ENCODE data around the gene AGK.

The AGK gene

GRCh38 chr7:141696348-141696747 is 145.1 kb downstream of the AGK start:
- H3K4me3 ChIP-seq (ENCODE audit: low read depth, low read length): no peak overlapping the region

GRCh38 chr7:141697211-141697871 is 146.1 kb downstream of the AGK start:
- DNase-seq (ENCODE audit: low read depth): no peak
- no peak overlapping the region for H3K4me3 ChIP-seq (ENCODE audit: low read depth, low read length)
- TF ChIP-seq POLR2A (IDR thresholded peaks at IDR 0.05; ENCODE audit: extremely low read depth, insufficient read length): no peak
- no peak for TF ChIP-seq MYC (IDR thresholded peaks at IDR 0.05; ENCODE audit: low read depth, low read length)
- TF ChIP-seq, protein P1, sequence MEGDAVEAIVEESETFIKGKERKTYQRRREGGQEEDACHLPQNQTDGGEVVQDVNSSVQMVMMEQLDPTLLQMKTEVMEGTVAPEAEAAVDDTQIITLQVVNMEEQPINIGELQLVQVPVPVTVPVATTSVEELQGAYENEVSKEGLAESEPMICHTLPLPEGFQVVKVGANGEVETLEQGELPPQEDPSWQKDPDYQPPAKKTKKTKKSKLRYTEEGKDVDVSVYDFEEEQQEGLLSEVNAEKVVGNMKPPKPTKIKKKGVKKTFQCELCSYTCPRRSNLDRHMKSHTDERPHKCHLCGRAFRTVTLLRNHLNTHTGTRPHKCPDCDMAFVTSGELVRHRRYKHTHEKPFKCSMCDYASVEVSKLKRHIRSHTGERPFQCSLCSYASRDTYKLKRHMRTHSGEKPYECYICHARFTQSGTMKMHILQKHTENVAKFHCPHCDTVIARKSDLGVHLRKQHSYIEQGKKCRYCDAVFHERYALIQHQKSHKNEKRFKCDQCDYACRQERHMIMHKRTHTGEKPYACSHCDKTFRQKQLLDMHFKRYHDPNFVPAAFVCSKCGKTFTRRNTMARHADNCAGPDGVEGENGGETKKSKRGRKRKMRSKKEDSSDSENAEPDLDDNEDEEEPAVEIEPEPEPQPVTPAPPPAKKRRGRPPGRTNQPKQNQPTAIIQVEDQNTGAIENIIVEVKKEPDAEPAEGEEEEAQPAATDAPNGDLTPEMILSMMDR (IDR thresholded peaks at IDR 0.05; ENCODE audit: low read depth, low read length): no peak
- no peak for TF ChIP-seq MAX (IDR thresholded peaks at IDR 0.05; ENCODE audit: low read depth, low read length)

More at GRCh38 chr7:141696348-141696747, 145.1 kb downstream of the AGK start:
- DNase-seq (ENCODE audit: low read depth): no peak
- TF ChIP-seq POLR2A (IDR thresholded peaks at IDR 0.05; ENCODE audit: extremely low read depth, insufficient read length) (no peak), MAX (IDR thresholded peaks at IDR 0.05; ENCODE audit: low read depth, low read length) (no peak), MYC (IDR thresholded peaks at IDR 0.05; ENCODE audit: low read depth, low read length) (no peak)
- TF ChIP-seq, protein P1 (IDR thresholded peaks at IDR 0.05; ENCODE audit: low read depth, low read length): no peak

GRCh38 chr7:141698247-141699015 is 147.2 kb downstream of the AGK start:
- H3K4me3 ChIP-seq (ENCODE audit: low read depth, low read length): no peak overlapping the region
- TF ChIP-seq MAX (IDR thresholded peaks at IDR 0.05; ENCODE audit: low read depth, low read length) (no peak), MYC (IDR thresholded peaks at IDR 0.05; ENCODE audit: low read depth, low read length) (no peak), POLR2A (IDR thresholded peaks at IDR 0.05; ENCODE audit: extremely low read depth, insufficient read length) (no peak)
- TF ChIP-seq, protein P1 (IDR thresholded peaks at IDR 0.05; ENCODE audit: low read depth, low read length): no peak
- peak; percentile 40 for DNase-seq (ENCODE audit: low read depth)

DNA sequence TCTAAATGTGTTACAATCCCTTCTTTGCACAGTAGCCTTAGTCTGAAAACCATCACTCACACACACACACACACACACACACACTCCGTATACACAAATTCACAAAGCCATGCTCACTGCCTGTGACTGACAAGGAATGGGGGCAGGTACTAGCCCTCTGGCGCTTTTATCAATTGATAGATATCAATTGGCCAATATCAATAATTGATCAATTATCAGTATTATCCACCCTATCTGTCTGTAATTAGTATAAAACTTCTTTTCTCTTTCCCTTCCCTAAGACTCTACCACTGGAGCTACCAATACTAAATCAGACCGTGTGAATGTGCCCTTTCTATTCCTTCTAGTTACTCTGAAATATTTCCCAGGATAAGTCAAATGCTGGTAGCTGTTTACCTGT is 148.7 kb downstream of the AGK start:
- TF ChIP-seq, protein P1 (IDR thresholded peaks at IDR 0.05; ENCODE audit: low read depth, low read length): no peak
- TF ChIP-seq MAX (IDR thresholded peaks at IDR 0.05; ENCODE audit: low read depth, low read length) (no peak), POLR2A (IDR thresholded peaks at IDR 0.05; ENCODE audit: extremely low read depth, insufficient read length) (no peak), MYC (IDR thresholded peaks at IDR 0.05; ENCODE audit: low read depth, low read length) (no peak)
- no peak for DNase-seq (ENCODE audit: low read depth)
- H3K4me3 ChIP-seq (ENCODE audit: low read depth, low read length): no peak overlapping the region

GRCh38 chr7:141700296-141700847 is 149.2 kb downstream of the AGK start:
- TF ChIP-seq, protein P1 (IDR thresholded peaks at IDR 0.05; ENCODE audit: low read depth, low read length): no peak
- DNase-seq (ENCODE audit: low read depth): no peak
- H3K4me3 ChIP-seq (ENCODE audit: low read depth, low read length): no peak overlapping the region
